NCI-H1694 (cell line): ENCODE measurements around the gene NFE2L3.
A peak's percentile ranks its signal among the peaks of the same experiment; 100 is the strongest.
"Not testable (repeated sequence)": the region's sequence is repeated elsewhere in the genome, so short reads cannot be mapped to it uniquely, and the experiment has no call there.

ENCODE experiments used
- DNase-seq: peaks from one replicate; lab custom pipeline; 2025; lab: John Stamatoyannopoulos, UW

The NFE2L3 gene

GRCh38 chr7:26147646-26148306 lies 4.2 kb upstream of the NFE2L3 start:
- DNase-seq: not testable (repeated sequence)

GRCh38 chr7:26148307-26148700 lies 3.7 kb upstream of the NFE2L3 start:
- not testable (repeated sequence) for DNase-seq

GRCh38 chr7:26149391-26149977 lies 2.5 kb upstream of the NFE2L3 start:
- DNase-seq: no peak

- peak; percentile 73 for DNase-seq
Observed at GRCh38 chr7:26151096-26151495, 902 bp upstream of the NFE2L3 start.

DNA sequence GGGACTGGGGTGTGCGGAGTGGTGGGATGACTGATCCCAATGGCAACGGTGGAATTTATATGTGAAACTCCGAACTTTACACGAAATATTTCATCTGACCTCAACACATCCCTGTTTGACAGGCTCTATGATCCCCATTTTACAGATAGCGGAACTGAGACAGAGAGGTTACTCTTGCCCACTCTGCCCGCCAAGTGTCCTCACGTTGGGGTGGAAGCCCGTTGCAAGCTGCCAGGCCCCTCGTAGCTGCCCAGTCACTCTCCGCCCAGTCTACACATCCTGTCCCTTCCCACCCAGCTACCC lies 397 bp upstream of the NFE2L3 start:
- no peak for DNase-seq

- DNase-seq: not testable (repeated sequence)
Observed at GRCh38 chr7:26152782-26153240, 813 bp downstream of the NFE2L3 start.

GRCh38 chr7:26153241-26153822 lies 1.3 kb downstream of the NFE2L3 start:
- no peak for DNase-seq

DNA sequence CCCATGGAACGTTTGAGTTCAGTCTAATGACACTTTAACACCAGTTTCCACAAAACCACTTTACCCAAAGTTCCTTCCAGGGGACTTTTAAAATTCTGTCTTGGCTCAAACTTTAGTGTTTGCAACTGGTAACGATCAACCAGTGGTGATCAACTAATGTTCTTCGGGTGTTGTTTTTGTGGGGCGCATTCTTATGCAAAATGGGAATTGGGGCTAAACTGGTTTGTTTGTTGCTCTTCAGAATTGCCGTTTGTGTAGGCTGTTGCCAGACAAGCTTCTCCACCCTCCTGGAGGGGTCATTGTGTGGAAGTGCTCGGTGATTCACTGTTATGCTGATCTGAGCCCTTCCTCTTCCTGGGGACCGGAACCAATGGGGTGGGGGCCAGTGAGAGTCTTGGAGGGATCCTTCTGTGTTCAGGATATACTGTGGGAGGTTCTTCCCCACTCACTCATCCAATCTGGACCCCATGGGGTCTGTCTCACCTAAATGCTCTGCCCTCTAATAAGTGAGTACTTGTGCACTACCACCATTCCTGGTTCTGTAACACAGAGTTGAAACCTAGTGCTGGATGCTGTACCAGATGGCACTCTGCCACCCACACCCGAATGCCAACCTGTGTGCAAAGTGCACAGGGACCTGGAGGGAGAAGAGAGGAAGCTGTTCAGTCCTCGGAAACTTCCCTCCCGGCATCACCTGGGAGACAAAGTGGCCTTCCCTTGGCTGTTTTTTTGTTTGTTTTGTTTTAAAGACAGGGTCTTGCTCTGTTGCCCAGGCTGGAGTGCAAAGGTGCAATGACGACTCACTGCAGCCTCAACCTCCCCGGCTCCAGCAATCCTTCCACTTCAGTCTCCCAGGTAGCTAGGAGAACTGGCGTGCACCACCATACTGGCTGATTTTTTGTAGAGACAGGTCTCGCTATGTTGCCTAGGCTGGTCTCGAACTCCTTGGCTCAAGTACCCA lies 2.1 kb downstream of the NFE2L3 start:
- no peak for DNase-seq

DNA sequence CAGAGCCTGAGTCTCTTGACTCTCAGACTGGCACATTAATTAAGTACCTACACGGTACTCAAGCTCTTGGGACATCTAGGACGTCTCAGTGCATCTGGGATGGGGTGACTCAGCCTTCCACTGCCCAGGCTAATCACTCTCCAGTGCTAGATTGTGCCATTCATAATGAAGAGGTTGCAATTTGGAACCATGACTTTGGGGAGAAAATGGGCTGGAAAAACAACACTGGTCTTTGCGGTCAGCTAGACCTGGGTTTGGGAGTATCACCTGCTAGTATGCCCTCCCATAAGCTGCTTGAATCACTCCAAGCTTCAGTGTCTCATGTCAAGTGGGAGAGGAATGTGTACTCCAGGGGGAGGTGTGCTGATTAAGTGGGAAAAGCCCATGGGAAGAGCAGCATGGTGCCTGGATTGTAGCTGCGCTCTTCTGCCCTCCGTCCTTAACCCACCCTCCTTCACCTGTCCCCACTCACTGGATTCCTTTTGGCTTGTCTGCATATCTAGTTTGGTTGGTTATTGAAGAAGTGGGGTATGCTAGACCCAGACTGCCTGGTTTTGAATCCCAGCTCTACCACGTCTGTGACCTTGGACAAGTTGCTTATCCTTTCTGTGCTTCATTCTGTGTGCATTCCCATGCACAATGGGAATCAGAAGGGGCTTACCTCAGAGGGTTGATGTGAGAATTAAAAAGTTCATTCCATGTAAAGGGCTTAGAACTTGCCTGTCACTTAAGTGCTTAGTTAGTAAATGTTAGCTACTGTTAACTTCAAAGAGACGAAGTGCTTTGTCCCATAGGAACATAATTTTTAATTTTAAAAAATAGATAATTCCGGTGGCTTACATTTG lies 3.8 kb downstream of the NFE2L3 start:
- no peak for DNase-seq

- DNase-seq: no peak
Observed at GRCh38 chr7:26156451-26157420, 4.7 kb downstream of the NFE2L3 start.

- DNase-seq: no peak
Observed at GRCh38 chr7:26157520-26158105, 5.6 kb downstream of the NFE2L3 start.

- no peak for DNase-seq
Observed at GRCh38 chr7:26159243-26159642, 7.2 kb downstream of the NFE2L3 start.

DNA sequence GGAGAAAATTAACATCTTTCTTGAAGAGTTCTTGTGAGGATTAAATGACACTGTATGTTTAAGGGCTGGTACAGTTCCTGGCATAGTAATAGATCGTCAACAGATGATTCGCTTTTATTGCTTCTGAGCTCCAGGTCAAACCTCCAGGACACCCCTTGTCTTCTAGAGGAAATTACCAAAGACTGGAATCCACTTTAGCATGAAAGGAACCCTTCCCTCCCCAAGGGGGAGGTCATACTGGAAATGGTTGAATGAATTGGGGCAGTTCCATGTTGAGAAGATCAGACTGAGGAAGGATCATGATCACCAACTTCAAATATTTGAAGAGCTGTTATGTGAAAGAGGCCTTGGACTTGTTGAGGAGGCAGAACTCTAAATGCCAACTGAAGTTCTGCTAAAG lies 8.9 kb downstream of the NFE2L3 start:
- DNase-seq: no peak

GRCh38 chr7:26162431-26162830 lies 10.4 kb downstream of the NFE2L3 start:
- DNase-seq: no peak

GRCh38 chr7:26163804-26164203 lies 11.8 kb downstream of the NFE2L3 start:
- not testable (repeated sequence) for DNase-seq

DNA sequence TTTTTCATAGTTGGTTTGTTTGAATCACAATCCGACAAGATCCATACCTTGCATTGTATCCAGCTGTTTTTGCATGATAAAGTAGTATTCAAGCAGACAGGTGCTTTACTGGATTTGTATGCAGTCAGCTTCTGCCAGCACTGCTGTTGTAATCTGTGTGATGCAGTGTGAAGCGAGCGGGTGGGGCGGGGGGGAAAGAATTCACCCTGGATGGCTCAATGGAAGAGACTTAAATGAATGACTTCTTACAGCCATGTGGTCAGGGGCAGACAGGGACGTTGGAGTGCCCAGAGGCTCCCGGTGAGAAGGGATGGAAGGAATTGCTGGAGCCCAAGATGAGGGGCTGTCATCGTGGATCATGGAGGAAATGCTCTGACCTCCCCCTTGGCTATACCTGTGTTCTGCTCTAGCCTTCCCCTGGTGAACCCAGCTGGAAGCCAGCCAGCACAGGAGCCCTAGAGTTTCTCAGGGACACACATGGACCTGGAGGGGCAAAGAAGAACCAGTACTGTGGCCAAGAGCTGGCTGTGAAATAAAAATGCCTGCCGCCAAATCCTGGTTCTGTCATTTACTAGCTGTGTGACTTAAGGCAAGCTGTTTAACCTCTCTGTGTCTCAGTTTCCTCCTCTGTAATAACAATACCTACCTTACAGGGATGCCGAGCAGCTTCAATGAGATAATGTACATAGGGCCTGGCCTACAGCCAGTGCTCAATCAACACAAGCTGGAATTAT lies 14.1 kb downstream of the NFE2L3 start:
- DNase-seq: no peak

- DNase-seq: no peak
Observed at GRCh38 chr7:26166684-26167266, 14.8 kb downstream of the NFE2L3 start.

DNA sequence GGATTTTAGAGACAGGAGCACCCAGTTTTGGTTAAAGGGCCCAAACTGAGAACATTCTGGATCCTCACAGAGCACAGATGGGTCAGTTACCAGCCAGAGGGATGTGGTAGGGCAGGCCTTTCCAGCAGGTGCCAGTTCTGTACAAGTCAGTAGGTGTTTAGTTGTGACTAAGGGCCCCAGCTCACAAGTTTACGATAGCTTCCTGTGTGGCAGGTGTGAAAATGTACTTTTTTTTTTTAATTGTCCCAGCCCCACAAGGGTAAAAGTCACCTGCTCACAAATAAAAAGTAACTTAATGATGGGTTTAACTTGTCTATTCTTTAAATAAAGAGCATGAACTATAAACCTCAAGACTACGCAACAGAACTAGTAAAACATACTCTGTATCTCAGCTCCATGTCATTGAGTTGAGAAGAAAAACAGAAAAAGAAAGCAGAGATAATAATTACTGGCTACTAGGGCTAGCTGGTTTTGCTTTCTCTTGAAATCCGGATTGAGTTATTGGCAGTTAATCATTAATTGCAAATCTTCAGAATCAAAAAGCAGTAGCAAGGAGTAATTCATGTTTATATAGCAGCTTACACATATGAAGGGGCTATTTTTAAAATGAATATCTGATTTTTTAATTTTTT lies 15.4 kb downstream of the NFE2L3 start:
- no peak for DNase-seq
